GM23338 (cell line): ENCODE data around the gene SREBF2. TPM values are rescaled to one million over a fixed set of nuclear protein-coding genes. Genes with fewer than 3 reads are reported as not detected.

Experiments
- ATAC-seq: fragments of 200-7000 bp; cut with Tn5 transposase; 3 replicates; pipeline ENCODE4 v1.9.1; 2020
- DNase-seq: peaks from one replicate; pipeline ENCODE4 v3.0.0-alpha.2; 2015; ENCODE audit warnings: low spot score
- H2AFZ ChIP-seq: fragments of 200-600 bp; sonication (generic); 2 replicates; pipeline ENCODE4 v1.8.0; 2016; ENCODE audit warnings: antibody characterized with exemption, mild to moderate bottlenecking, moderate library complexity
- H3F3A ChIP-seq: fragments of 200-600 bp; sonication (generic); replicated peaks from 2 replicates; pipeline ENCODE4 v1.8.0; 2017; ENCODE audit warnings: antibody characterized with exemption, mixed run types, low read depth
- H3K27ac ChIP-seq: fragments of 200-600 bp; sonication (generic); 2 replicates; pipeline ENCODE4 v1.6.1; 2016; ENCODE audit warnings: low read depth
- H3K27me3 ChIP-seq: fragments of 200-600 bp; sonication (generic); 2 replicates; pipeline ENCODE4 v1.8.0; 2016; ENCODE audit warnings: mild to moderate bottlenecking, mixed run types, moderate library complexity; ENCODE audit not compliant: insufficient read depth
- H3K36me3 ChIP-seq: fragments of 200-600 bp; sonication (generic); 2 replicates; pipeline ENCODE4 v1.8.0; 2016; ENCODE audit warnings: mild to moderate bottlenecking; ENCODE audit not compliant: insufficient read depth
- H3K4me1 ChIP-seq: fragments of 200-600 bp; sonication (generic); 2 replicates; pipeline ENCODE4 v1.8.0; 2016; ENCODE audit warnings: mild to moderate bottlenecking, moderate library complexity; ENCODE audit not compliant: insufficient read depth
- H3K4me2 ChIP-seq: fragments of 200-600 bp; sonication (generic); 2 replicates; pipeline ENCODE4 v1.7.1; 2017; ENCODE audit warnings: mixed run types
- H3K4me3 ChIP-seq: fragments of 200-600 bp; sonication (generic); 2 replicates; pipeline ENCODE4 v1.6.1; 2016; ENCODE audit warnings: mixed run types
- H3K79me2 ChIP-seq: fragments of 200-600 bp; sonication (generic); replicated peaks from 2 replicates; pipeline ENCODE4 v1.8.0; 2017; ENCODE audit warnings: mild to moderate bottlenecking; ENCODE audit not compliant: insufficient read depth
- H3K9me2 ChIP-seq: fragments of 200-600 bp; sonication (generic); 2 replicates; pipeline ENCODE4 v1.8.0; 2017; ENCODE audit not compliant: insufficient read depth
- H4K20me1 ChIP-seq: fragments of 200-600 bp; sonication (generic); replicated peaks from 2 replicates; pipeline ENCODE4 v1.8.0; 2017; ENCODE audit warnings: mild to moderate bottlenecking; ENCODE audit not compliant: insufficient read depth
- H3K27ac Mint-ChIP-seq: 2 replicates; pipeline ENCODE4 v1.8.0; 2020; ENCODE audit warnings: inconsistent platforms, mild to moderate bottlenecking, moderate library complexity, mixed read lengths
- H3K27me3 Mint-ChIP-seq: 3 replicates; pipeline ENCODE4 v1.8.0; 2022; ENCODE audit warnings: low read depth, mild to moderate bottlenecking, moderate library complexity, mixed read lengths, inconsistent platforms; ENCODE audit not compliant: insufficient read depth, poor library complexity
- H3K36me3 Mint-ChIP-seq: 3 replicates; pipeline ENCODE4 v1.8.0; 2021; ENCODE audit warnings: low read depth, mild to moderate bottlenecking, inconsistent platforms, moderate library complexity, mixed read lengths
- H3K4me1 Mint-ChIP-seq: 3 replicates; pipeline ENCODE4 v1.8.0; 2020; ENCODE audit warnings: mild to moderate bottlenecking, inconsistent platforms, mixed read lengths
- H3K4me3 Mint-ChIP-seq: 3 replicates; pipeline ENCODE4 v1.8.0; 2021; ENCODE audit warnings: moderate library complexity, mild to moderate bottlenecking, inconsistent platforms, mixed read lengths
- H3K9me3 Mint-ChIP-seq: 3 replicates; pipeline ENCODE4 v1.8.0; 2020; ENCODE audit warnings: moderate library complexity, mild to moderate bottlenecking, inconsistent platforms, mixed read lengths
- CREB1 ChIP-seq: fragments of 250-450 bp; sonication (Bioruptor Pico); IDR thresholded peaks from 2 replicates; pipeline ENCODE4 v1.5.0; 2020; ENCODE audit warnings: low read depth, mild to moderate bottlenecking, moderate library complexity
- CTCF ChIP-seq, 2 experiments: fragments of 200-600 bp in 1 of 2; sonication (generic) in 1 of 2; conservative IDR thresholded peaks; 2 replicates each; pipeline versions ENCODE4 v1.5.1 to v1.6.1; 2016 to 2017; ENCODE audit warnings: antibody characterized with exemption in 2 of 2, low read depth in 2 of 2, mild to moderate bottlenecking in 2 of 2, moderate library complexity in 1 of 2
- ETS1 ChIP-seq: IDR thresholded peaks from 2 replicates; pipeline ENCODE4 v1.6.1; 2016; ENCODE audit warnings: antibody characterized with exemption
- EZH2 ChIP-seq: fragments of 200-600 bp; sonication (generic); IDR thresholded peaks from one replicate; pipeline ENCODE4 v1.8.0; 2017; ENCODE audit warnings: antibody characterized with exemption, mild to moderate bottlenecking, low read depth; ENCODE audit not compliant: unreplicated experiment
- EZH2phosphoT487 ChIP-seq: fragments of 200-600 bp; sonication (generic); IDR thresholded peaks from one replicate; pipeline ENCODE4 v1.8.1; 2018; ENCODE audit warnings: antibody characterized with exemption; ENCODE audit not compliant: unreplicated experiment
- JUNB ChIP-seq: IDR thresholded peaks from one replicate; pipeline ENCODE4 v1.6.1; 2016; ENCODE audit warnings: antibody characterized with exemption; ENCODE audit not compliant: unreplicated experiment
- NANOG ChIP-seq: IDR thresholded peaks from 2 replicates; pipeline ENCODE4 v1.6.1; 2016; ENCODE audit warnings: antibody characterized with exemption, borderline replicate concordance
- POLR2AphosphoS5 ChIP-seq: IDR thresholded peaks from 2 replicates; pipeline ENCODE4 v1.6.1; 2016; ENCODE audit warnings: antibody characterized with exemption, low read depth
- STAT1 ChIP-seq: IDR thresholded peaks from one replicate; pipeline ENCODE4 v1.6.1; 2016; ENCODE audit warnings: antibody characterized with exemption; ENCODE audit not compliant: unreplicated experiment
- ZNF114 ChIP-seq: fragments of 250-450 bp; sonication (Bioruptor Pico); IDR thresholded peaks from 2 replicates; pipeline ENCODE4 v1.5.0; 2020; ENCODE audit warnings: mild to moderate bottlenecking, moderate library complexity
- ZNF331 ChIP-seq: fragments of 250-450 bp; sonication (Bioruptor Pico); IDR thresholded peaks from 2 replicates; pipeline ENCODE4 v1.5.0; 2020; ENCODE audit warnings: low read depth, mild to moderate bottlenecking, moderate library complexity
- polyA plus RNA-seq: library from polyadenylated mRNA; unstranded; fragments of >200 nt; fragmentation: Nextera tagmentation; extraction: Ambion mirVana; gene quantifications from 2 replicates; pipeline ENCODE4 v1.2.1, GENCODE V29; 2016
- total RNA-seq: library from RNA; depleted of rRNA; stranded (reverse); fragments of >200 nt; shearing (Covaris generic); gene quantifications from 2 replicates; pipeline ENCODE4 v1.2.3, GENCODE V29; 2014
- TF ChIP-seq, protein P1 (sequence below): IDR thresholded peaks from one replicate; pipeline ENCODE4 v1.6.1; 2018; ENCODE audit warnings: antibody characterized with exemption; ENCODE audit not compliant: unreplicated experiment

The SREBF2 gene
- total and polyA plus RNA-seq, 2 experiments from 2014 or later = 48.7 to 163 TPM

GRCh38 chr22:41819257-41819656 lies 13.6 kb upstream of the SREBF2 start (continued):
- TF ChIP-seq ETS1 = no peak
- TF ChIP-seq JUNB = no peak
- TF ChIP-seq POLR2AphosphoS5 = no peak
- TF ChIP-seq STAT1 = no peak
- TF ChIP-seq CTCF (conservative IDR thresholded peaks at IDR 0.05; ENCODE audit: low read depth in 2 of 2) = no peak
- TF ChIP-seq, protein P1, sequence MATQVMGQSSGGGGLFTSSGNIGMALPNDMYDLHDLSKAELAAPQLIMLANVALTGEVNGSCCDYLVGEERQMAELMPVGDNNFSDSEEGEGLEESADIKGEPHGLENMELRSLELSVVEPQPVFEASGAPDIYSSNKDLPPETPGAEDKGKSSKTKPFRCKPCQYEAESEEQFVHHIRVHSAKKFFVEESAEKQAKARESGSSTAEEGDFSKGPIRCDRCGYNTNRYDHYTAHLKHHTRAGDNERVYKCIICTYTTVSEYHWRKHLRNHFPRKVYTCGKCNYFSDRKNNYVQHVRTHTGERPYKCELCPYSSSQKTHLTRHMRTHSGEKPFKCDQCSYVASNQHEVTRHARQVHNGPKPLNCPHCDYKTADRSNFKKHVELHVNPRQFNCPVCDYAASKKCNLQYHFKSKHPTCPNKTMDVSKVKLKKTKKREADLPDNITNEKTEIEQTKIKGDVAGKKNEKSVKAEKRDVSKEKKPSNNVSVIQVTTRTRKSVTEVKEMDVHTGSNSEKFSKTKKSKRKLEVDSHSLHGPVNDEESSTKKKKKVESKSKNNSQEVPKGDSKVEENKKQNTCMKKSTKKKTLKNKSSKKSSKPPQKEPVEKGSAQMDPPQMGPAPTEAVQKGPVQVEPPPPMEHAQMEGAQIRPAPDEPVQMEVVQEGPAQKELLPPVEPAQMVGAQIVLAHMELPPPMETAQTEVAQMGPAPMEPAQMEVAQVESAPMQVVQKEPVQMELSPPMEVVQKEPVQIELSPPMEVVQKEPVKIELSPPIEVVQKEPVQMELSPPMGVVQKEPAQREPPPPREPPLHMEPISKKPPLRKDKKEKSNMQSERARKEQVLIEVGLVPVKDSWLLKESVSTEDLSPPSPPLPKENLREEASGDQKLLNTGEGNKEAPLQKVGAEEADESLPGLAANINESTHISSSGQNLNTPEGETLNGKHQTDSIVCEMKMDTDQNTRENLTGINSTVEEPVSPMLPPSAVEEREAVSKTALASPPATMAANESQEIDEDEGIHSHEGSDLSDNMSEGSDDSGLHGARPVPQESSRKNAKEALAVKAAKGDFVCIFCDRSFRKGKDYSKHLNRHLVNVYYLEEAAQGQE = no peak

GRCh38 chr22:41820447-41820846 lies 12.5 kb upstream of the SREBF2 start:
- no peaks in the 10 kb centered on the region for H3K9me3 Mint-ChIP-seq
- DNase-seq = no peak
- H3K36me3 Mint-ChIP-seq = peaks cover 11% of the 10 kb centered on the region
- peaks cover 9% of the 10 kb centered on the region for H3K27me3 Mint-ChIP-seq
- H3K27ac Mint-ChIP-seq = no peak overlapping the region
- Histone ChIP-seq H4K20me1 (peaks cover 10% of the 10 kb centered on the region; the same call in 1 of the 2 replicates), H3K4me3 (no peak overlapping the region), H3K36me3 (no peaks in the 10 kb centered on the region; the same call in 1 of the 2 replicates), H3K9me2 (no peaks in the 10 kb centered on the region), H3K4me1 (peaks cover 10% of the 10 kb centered on the region), H3K27me3 (no peaks in the 10 kb centered on the region), H2AFZ (no peak overlapping the region), H3K4me2 (no peak overlapping the region), H3K27ac (no peak overlapping the region), H3K79me2 (no peaks in the 10 kb centered on the region), H3F3A (no peaks in the 10 kb centered on the region)
- no peak overlapping the region for H3K4me3 Mint-ChIP-seq
- H3K4me1 Mint-ChIP-seq = peaks cover 23% of the 10 kb centered on the region
- no peak for ATAC-seq
- TF ChIP-seq NANOG = no peak
- no peak for TF ChIP-seq EZH2phosphoT487
- no peak for TF ChIP-seq ZNF331 (CRISPR knock-in tag)
- TF ChIP-seq, protein P1 = no peak
- no peak for TF ChIP-seq ETS1
- TF ChIP-seq STAT1 = no peak
- no peak for TF ChIP-seq CREB1 (CRISPR knock-in tag)
- no peak for TF ChIP-seq CTCF (conservative IDR thresholded peaks at IDR 0.05; ENCODE audit: low read depth in 2 of 2)
- TF ChIP-seq POLR2AphosphoS5 = no peak
- TF ChIP-seq ZNF114 (CRISPR knock-in tag) = no peak
- no peak for TF ChIP-seq JUNB
- no peak for TF ChIP-seq EZH2
